DMS 273 (cell line): ENCODE results near the gene ADAMTSL3.
A peak's percentile ranks its signal among the peaks of the same experiment; 100 is the strongest.

Experiments
- DNase-seq: peaks from one replicate; lab custom pipeline; 2025; ENCODE audit not compliant: unreplicated experiment; lab: John Stamatoyannopoulos, UW

ADAMTSL3 gene

GRCh38 chr15:83816124-83816883, 162.4 kb downstream of the ADAMTSL3 start:
- no peak for DNase-seq

GRCh38 chr15:83818591-83818990, 164.7 kb downstream of the ADAMTSL3 start:
- DNase-seq, result no peak

- DNase-seq, result no peak
Observed at GRCh38 chr15:83830381-83830780, 176.5 kb downstream of the ADAMTSL3 start.

GRCh38 chr15:83833569-83833968, 179.6 kb downstream of the ADAMTSL3 start:
- no peak for DNase-seq

- DNase-seq, result no peak
Observed at GRCh38 chr15:83835479-83835878, 181.6 kb downstream of the ADAMTSL3 start.

GRCh38 chr15:83837945-83838571, 184.1 kb downstream of the ADAMTSL3 start:
- peak; percentile 66 for DNase-seq

- no peak for DNase-seq
Observed at GRCh38 chr15:83838763-83839162, 184.8 kb downstream of the ADAMTSL3 start.

GRCh38 chr15:83842281-83842680, 188.4 kb downstream of the ADAMTSL3 start:
- DNase-seq, result no peak

GRCh38 chr15:83843471-83843871, 189.5 kb downstream of the ADAMTSL3 start:
- DNase-seq, result peak; percentile 2

GRCh38 chr15:83844742-83845141, 190.8 kb downstream of the ADAMTSL3 start:
- peak; percentile 55 for DNase-seq

- DNase-seq, result no peak
Observed at GRCh38 chr15:83845230-83845629, 191.3 kb downstream of the ADAMTSL3 start.

GRCh38 chr15:83846847-83847246, 192.9 kb downstream of the ADAMTSL3 start:
- peak; percentile 69 for DNase-seq

GRCh38 chr15:83848315-83849050, 194.6 kb downstream of the ADAMTSL3 start:
- peak; percentile 5 for DNase-seq

GRCh38 chr15:83850015-83850414, 196.1 kb downstream of the ADAMTSL3 start:
- DNase-seq, result peak; percentile 52

GRCh38 chr15:83850501-83851245, 196.8 kb downstream of the ADAMTSL3 start:
- no peak for DNase-seq

- no peak for DNase-seq
Observed at GRCh38 chr15:83853232-83853631, 199.3 kb downstream of the ADAMTSL3 start.

- no peak for DNase-seq
Observed at GRCh38 chr15:83854321-83854720, 200.4 kb downstream of the ADAMTSL3 start.

GRCh38 chr15:83854950-83855707, 201.2 kb downstream of the ADAMTSL3 start:
- DNase-seq, result no peak

GRCh38 chr15:83855956-83856355, 202.0 kb downstream of the ADAMTSL3 start:
- no peak for DNase-seq

GRCh38 chr15:83858820-83859505, 205.0 kb downstream of the ADAMTSL3 start:
- DNase-seq, result no peak
